ENCODE results near the gene ZFP36L1. TPM values are rescaled to one million over a fixed set of nuclear protein-coding genes. Genes with fewer than 3 reads are reported as not detected.

Gene ZFP36L1
- total RNA-seq, 1 experiment from 2014 or later: 304 TPM

DNA sequence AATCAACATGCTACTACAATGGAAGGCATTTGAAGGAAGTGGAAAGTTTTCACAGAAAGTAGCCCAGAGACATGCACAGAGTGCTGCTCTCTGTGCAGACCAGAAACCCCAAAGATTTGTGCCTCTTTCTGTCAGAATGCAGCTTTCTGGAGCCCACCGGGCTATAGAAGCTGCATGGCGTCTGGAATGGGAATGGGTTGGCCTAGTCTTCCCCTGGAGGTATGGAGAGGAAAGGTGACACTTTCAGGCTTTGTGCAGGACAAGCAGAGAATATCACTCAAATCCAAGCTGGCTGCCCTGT lies 21.3 kb upstream of the ZFP36L1 start (continued):
- TF ChIP-seq SRF (IDR thresholded peaks at IDR 0.05; ENCODE audit: low read depth): no peak

- H3K9me3 ChIP-seq (ENCODE audit: control insufficient read depth in 1 of 2, insufficient read depth in 1 of 2, low read depth in 1 of 2, low read length in 2 of 2): no peaks in the 10 kb centered on the region
- no peak overlapping the region for H3K9ac ChIP-seq (ENCODE audit: low read length)
- H3K79me2 ChIP-seq (ENCODE audit: insufficient read depth, low read length): no peaks in the 10 kb centered on the region
- no TSS peak for BruUV-seq (replicated peaks)
- ATAC-seq (no peak), DNase-seq (ENCODE audit: low read depth, low spot score) (no peak)
- intact Hi-C loops (cut with micrococcal nuclease): loop anchor here (10.0 kb wide), 1 partner anchor 729 kb away; no protein-coding TSS in a partner anchor
- no peaks in the 10 kb centered on the region for H3K9me2 ChIP-seq (ENCODE audit: insufficient read depth)
- H3K4me1 ChIP-seq (ENCODE audit: control insufficient read depth in 1 of 2, insufficient read depth in 2 of 2, low read length in 2 of 2): peaks cover 52 to 57% of the 10 kb centered on the region in 2 experiments
- no peaks in the 10 kb centered on the region for H3K36me3 ChIP-seq (ENCODE audit: control insufficient read depth in 1 of 2, insufficient read depth in 2 of 2, low read length in 2 of 2)
- POLR2A ChIA-PET: interaction anchor here (0.8 to 12.3 kb wide), 4 partner anchors 18 to 564 kb away, joined by 3 to 120 read pairs (median 24); partner anchors contain the start of gene ZFP36L1
- RAD21 ChIA-PET (ENCODE audit: low non-redundant PET in 1 of 2, low total read pairs in 2 of 2, uncharacterized antibody in 2 of 2, unreplicated experiment in 2 of 2): interaction anchor here in 1 of 2 experiments (1.5 kb wide), 1 partner anchor 28 kb away, joined by 5 read pairs; no protein-coding TSS in a partner anchor
- H3K4me2 ChIP-seq (ENCODE audit: low read length): peak overlapping the region; percentile 83; the same call in 1 of the 2 replicates
- H3K27ac ChIP-seq (ENCODE audit: low read depth, low read length): peak overlapping the region; percentile 99
- no peak overlapping the region for H2AFZ ChIP-seq (ENCODE audit: low read depth, low read length, poor library complexity, severe bottlenecking)
- CTCF ChIA-PET: no interaction called here
- no peak for TF ChIP-seq POLR2A (IDR thresholded peaks at IDR 0.05; ENCODE audit: borderline replicate concordance, extremely low read depth, insufficient read depth, insufficient read length)
- no peak for TF ChIP-seq ATF3 (IDR thresholded peaks at IDR 0.05)
- no peak for TF ChIP-seq MAX (IDR thresholded peaks at IDR 0.05)
- no peak overlapping the region for H3K4me3 ChIP-seq (replicated peaks in 1 of 2; ENCODE audit: low read depth in 1 of 2, low read length in 2 of 2)
- no peaks in the 10 kb centered on the region for H3K27me3 ChIP-seq (ENCODE audit: insufficient read depth, low read length)
- H4K20me1 ChIP-seq (ENCODE audit: insufficient read depth): no peaks in the 10 kb centered on the region
Observed at GRCh38 chr14:68813318-68813838, 20.5 kb upstream of the ZFP36L1 start.

DNA sequence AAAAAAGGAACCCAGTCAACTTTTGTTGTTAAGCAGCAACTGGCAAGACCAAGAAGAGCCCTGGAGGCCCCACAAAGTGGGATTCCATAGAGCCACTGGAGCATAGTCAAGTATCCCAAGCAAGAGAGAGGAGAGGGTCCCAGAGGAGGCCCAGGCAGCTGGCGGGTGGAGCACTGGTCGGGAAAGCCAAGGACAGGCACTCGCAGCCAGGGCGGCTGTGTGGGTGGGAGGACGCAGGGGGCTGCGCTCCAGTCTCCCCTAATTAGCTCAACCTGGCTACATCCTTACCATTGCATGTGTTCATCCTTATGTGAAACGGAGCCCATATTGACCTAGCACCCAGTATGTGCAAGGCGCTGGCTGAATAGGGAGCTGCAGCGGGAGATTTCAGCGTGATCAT lies 18.3 kb upstream of the ZFP36L1 start:
- CTCF ChIA-PET: no interaction called here
- Histone ChIP-seq H3K4me2 (ENCODE audit: low read length) (no peak overlapping the region), H3K9me3 (ENCODE audit: control insufficient read depth in 1 of 2, insufficient read depth in 1 of 2, low read depth in 1 of 2, low read length in 2 of 2) (no peaks in the 10 kb centered on the region), H3K4me3 (replicated peaks in 1 of 2; ENCODE audit: low read depth in 1 of 2, low read length in 2 of 2) (no peak overlapping the region), H3K4me1 (ENCODE audit: control insufficient read depth in 1 of 2, insufficient read depth in 2 of 2, low read length in 2 of 2) (peaks cover 51 to 52% of the 10 kb centered on the region in 2 experiments), H3K27ac (ENCODE audit: low read depth, low read length) (no peak overlapping the region), H3K36me3 (ENCODE audit: control insufficient read depth in 1 of 2, insufficient read depth in 2 of 2, low read length in 2 of 2) (no peaks in the 10 kb centered on the region), H4K20me1 (ENCODE audit: insufficient read depth) (no peaks in the 10 kb centered on the region), H2AFZ (ENCODE audit: low read depth, low read length, poor library complexity, severe bottlenecking) (no peak overlapping the region), H3K27me3 (ENCODE audit: insufficient read depth, low read length) (no peaks in the 10 kb centered on the region), H3K9me2 (ENCODE audit: insufficient read depth) (no peaks in the 10 kb centered on the region), H3K9ac (ENCODE audit: low read length) (no peak overlapping the region), H3K79me2 (ENCODE audit: insufficient read depth, low read length) (no peaks in the 10 kb centered on the region)
- ATAC-seq: no peak
- intact Hi-C loops (cut with micrococcal nuclease): loop anchor here (10.0 kb wide), 1 partner anchor 726 kb away; no protein-coding TSS in a partner anchor
- RAD21 ChIA-PET (ENCODE audit: low non-redundant PET in 1 of 2, low total read pairs in 2 of 2, uncharacterized antibody in 2 of 2, unreplicated experiment in 2 of 2): no interaction called here
- BruUV-seq (replicated peaks): no TSS peak
- POLR2A ChIA-PET: interaction anchor here (2.1 to 12.3 kb wide), 2 partner anchors 8 to 21 kb away, joined by 5 to 120 read pairs; partner anchors contain the start of gene ZFP36L1
- DNase-seq (ENCODE audit: low read depth, low spot score): no peak
- no peak for TF ChIP-seq REST (IDR thresholded peaks at IDR 0.05; ENCODE audit: low read depth)
- no peak for TF ChIP-seq ATF3 (IDR thresholded peaks at IDR 0.05)
- no peak for TF ChIP-seq TCF7L2 (IDR thresholded peaks at IDR 0.05; ENCODE audit: borderline replicate concordance, extremely low read depth, insufficient read depth, insufficient read length)
- TF ChIP-seq MAX (IDR thresholded peaks at IDR 0.05): no peak
- no peak for TF ChIP-seq JUND (IDR thresholded peaks at IDR 0.05)
- no peak for TF ChIP-seq POLR2AphosphoS5 (IDR thresholded peaks at IDR 0.05; ENCODE audit: low read depth, low read length)
- TF ChIP-seq ELF1 (IDR thresholded peaks at IDR 0.05; ENCODE audit: borderline replicate concordance, low read depth): no peak
- no peak for TF ChIP-seq RAD21 (IDR thresholded peaks at IDR 0.05; ENCODE audit: low read depth)
